Tibial nerve (tissue), 3 donors: ENCODE measurements around the gene CFAP61.

ENCODE experiments used
- POLR2A ChIP-seq, 2 donors: fragments of 450-650 bp; IDR thresholded peaks; one replicate each; pipeline ENCODE4 v1.6.1; 2017; ENCODE audit warnings: antibody characterized with exemption in 2 of 2, mild to moderate bottlenecking in 2 of 2, moderate library complexity in 2 of 2
- TF ChIP-seq, protein P1 (sequence below), 5 experiments: fragments of 200-600 bp in 3 of 5; fragments of 450-650 bp in 2 of 5; sonication (generic) in 3 of 5; IDR thresholded peaks; one replicate each; pipeline ENCODE4 v1.5.1; 2016 to 2019; ENCODE audit warnings: antibody characterized with exemption in 5 of 5, mild to moderate bottlenecking in 3 of 5, moderate library complexity in 2 of 5

DNA sequence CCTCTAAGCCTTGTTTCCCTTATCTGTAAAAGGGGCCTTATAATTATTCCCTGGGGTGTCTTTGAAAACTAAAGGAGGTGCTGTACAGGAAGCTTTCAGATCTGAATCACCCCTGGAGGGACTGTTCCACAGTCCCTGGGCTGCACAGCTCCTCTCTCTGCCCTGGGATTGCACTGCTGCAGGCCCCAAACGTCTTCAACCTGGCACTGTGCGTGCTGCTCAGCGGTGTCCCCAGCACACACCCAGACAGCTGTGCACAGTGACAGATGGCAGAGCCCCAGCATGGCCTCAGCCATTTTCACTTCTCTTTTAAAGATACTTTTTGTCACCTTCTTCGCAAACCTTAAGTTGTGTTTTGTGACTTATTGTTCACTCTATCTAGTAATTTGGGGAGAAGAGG, 264.9 kb downstream of the CFAP61 start:
- TF ChIP-seq, protein P1, sequence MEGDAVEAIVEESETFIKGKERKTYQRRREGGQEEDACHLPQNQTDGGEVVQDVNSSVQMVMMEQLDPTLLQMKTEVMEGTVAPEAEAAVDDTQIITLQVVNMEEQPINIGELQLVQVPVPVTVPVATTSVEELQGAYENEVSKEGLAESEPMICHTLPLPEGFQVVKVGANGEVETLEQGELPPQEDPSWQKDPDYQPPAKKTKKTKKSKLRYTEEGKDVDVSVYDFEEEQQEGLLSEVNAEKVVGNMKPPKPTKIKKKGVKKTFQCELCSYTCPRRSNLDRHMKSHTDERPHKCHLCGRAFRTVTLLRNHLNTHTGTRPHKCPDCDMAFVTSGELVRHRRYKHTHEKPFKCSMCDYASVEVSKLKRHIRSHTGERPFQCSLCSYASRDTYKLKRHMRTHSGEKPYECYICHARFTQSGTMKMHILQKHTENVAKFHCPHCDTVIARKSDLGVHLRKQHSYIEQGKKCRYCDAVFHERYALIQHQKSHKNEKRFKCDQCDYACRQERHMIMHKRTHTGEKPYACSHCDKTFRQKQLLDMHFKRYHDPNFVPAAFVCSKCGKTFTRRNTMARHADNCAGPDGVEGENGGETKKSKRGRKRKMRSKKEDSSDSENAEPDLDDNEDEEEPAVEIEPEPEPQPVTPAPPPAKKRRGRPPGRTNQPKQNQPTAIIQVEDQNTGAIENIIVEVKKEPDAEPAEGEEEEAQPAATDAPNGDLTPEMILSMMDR (IDR thresholded peaks at IDR 0.05) = no peak
- no peak for TF ChIP-seq POLR2A (IDR thresholded peaks at IDR 0.05)
